Measurements from ENCODE around the gene GRPEL1. TPM values are rescaled to one million over a fixed set of nuclear protein-coding genes. Genes with fewer than 3 reads are reported as not detected.
"Not testable (repeated sequence)": the region's sequence is repeated elsewhere in the genome, so short reads cannot be mapped to it uniquely, and the experiment has no call there.

The GRPEL1 gene
- total RNA-seq, 1 experiment from 2014 or later = 47.3 TPM

- ChIA-PET CTCF (interaction anchor here (0.7 to 4.3 kb wide), 5 partner anchors 12 to 219 kb away, joined by 3 to 39 read pairs (median 4); a partner anchor contains a TSS), POLR2A (interaction anchor here (0.6 to 0.8 kb wide), 3 partner anchors 17 to 575 kb away, joined by 4 to 11 read pairs (median 8); no protein-coding TSS in a partner anchor)
- peaks cover 11% of the 10 kb centered on the region for H3K4me1 Mint-ChIP-seq (ENCODE audit: low read depth, unreplicated experiment)
- Histone ChIP-seq H3K27me3 (replicated peaks; ENCODE audit: control insufficient read depth, insufficient read depth, low read length) (no peaks in the 10 kb centered on the region), H3K4me3 (ENCODE audit: low read depth, low read length) (no peak overlapping the region), H3K4me1 (no peaks in the 10 kb centered on the region), H3K9me3 (no peaks in the 10 kb centered on the region), H3K36me3 (ENCODE audit: control insufficient read depth, insufficient read depth, low read length) (no peaks in the 10 kb centered on the region)
- TF ChIP-seq CTCF (IDR thresholded peaks at IDR 0.05; ENCODE audit: insufficient read depth in 1 of 2, low read depth in 1 of 2, low read length in 1 of 2, severe bottlenecking in 1 of 2, unreplicated experiment in 1 of 2) = no peak
- no peaks in the 10 kb centered on the region for H3K36me3 Mint-ChIP-seq (ENCODE audit: insufficient read depth, unreplicated experiment)
- no peak overlapping the region for H3K27ac Mint-ChIP-seq (ENCODE audit: unreplicated experiment)
- H3K9me3 Mint-ChIP-seq (ENCODE audit: unreplicated experiment) = peaks cover 9% of the 10 kb centered on the region
- intact Hi-C loops (cut with micrococcal nuclease; ENCODE audit: unreplicated experiment) = loop anchor here (5.0 kb wide), 1 partner anchor 362 kb away; no protein-coding TSS in a partner anchor
- BruUV-seq (replicated peaks) = no TSS peak
- H3K27me3 Mint-ChIP-seq (ENCODE audit: insufficient read depth, unreplicated experiment) = no peaks in the 10 kb centered on the region
- no peak overlapping the region for H3K4me3 Mint-ChIP-seq (ENCODE audit: unreplicated experiment)
- DNase-seq = no peak
Observed at GRCh38 chr4:7083597-7084563, 16.0 kb upstream of the GRPEL1 start.

GRCh38 chr4:7079909-7080308 lies 12.0 kb upstream of the GRPEL1 start:
- H3K9me3 Mint-ChIP-seq (ENCODE audit: unreplicated experiment); POLR2A ChIA-PET; H3K27me3 ChIP-seq (replicated peaks; ENCODE audit: control insufficient read depth, insufficient read depth, low read length); H3K4me3 Mint-ChIP-seq (ENCODE audit: unreplicated experiment); H3K9me3 ChIP-seq; H3K27ac Mint-ChIP-seq (ENCODE audit: unreplicated experiment); H3K27me3 Mint-ChIP-seq (ENCODE audit: insufficient read depth, unreplicated experiment); DNase-seq; H3K4me3 ChIP-seq (ENCODE audit: low read depth, low read length); BruUV-seq (replicated peaks); H3K4me1 ChIP-seq; H3K36me3 ChIP-seq (ENCODE audit: control insufficient read depth, insufficient read depth, low read length); CTCF ChIA-PET; H3K4me1 Mint-ChIP-seq (ENCODE audit: low read depth, unreplicated experiment); H3K36me3 Mint-ChIP-seq (ENCODE audit: insufficient read depth, unreplicated experiment): not testable (repeated sequence)
- intact Hi-C loops (cut with micrococcal nuclease; ENCODE audit: unreplicated experiment) = loop anchor here (5.0 kb wide), 1 partner anchor 358 kb away; no protein-coding TSS in a partner anchor

- H3K27ac Mint-ChIP-seq (ENCODE audit: unreplicated experiment); BruUV-seq (replicated peaks); H3K27me3 Mint-ChIP-seq (ENCODE audit: insufficient read depth, unreplicated experiment); H3K4me1 Mint-ChIP-seq (ENCODE audit: low read depth, unreplicated experiment); CTCF ChIA-PET; H3K4me1 ChIP-seq; H3K36me3 ChIP-seq (ENCODE audit: control insufficient read depth, insufficient read depth, low read length); H3K27me3 ChIP-seq (replicated peaks; ENCODE audit: control insufficient read depth, insufficient read depth, low read length); H3K4me3 ChIP-seq (ENCODE audit: low read depth, low read length); H3K36me3 Mint-ChIP-seq (ENCODE audit: insufficient read depth, unreplicated experiment); H3K4me3 Mint-ChIP-seq (ENCODE audit: unreplicated experiment); DNase-seq; intact Hi-C loops (cut with micrococcal nuclease; ENCODE audit: unreplicated experiment); H3K9me3 ChIP-seq; H3K9me3 Mint-ChIP-seq (ENCODE audit: unreplicated experiment); POLR2A ChIA-PET: not testable (repeated sequence)
Observed at GRCh38 chr4:7079483-7079882, 11.6 kb upstream of the GRPEL1 start.

GRCh38 chr4:7078025-7078424 lies 10.2 kb upstream of the GRPEL1 start:
- ChIA-PET CTCF (no interaction called here), POLR2A (no interaction called here)
- intact Hi-C loops (cut with micrococcal nuclease; ENCODE audit: unreplicated experiment) = no loop called here
- Histone ChIP-seq H3K27me3 (replicated peaks; ENCODE audit: control insufficient read depth, insufficient read depth, low read length) (no peaks in the 10 kb centered on the region), H3K4me3 (ENCODE audit: low read depth, low read length) (no peak overlapping the region), H3K36me3 (ENCODE audit: control insufficient read depth, insufficient read depth, low read length) (no peaks in the 10 kb centered on the region), H3K4me1 (no peaks in the 10 kb centered on the region), H3K9me3 (no peaks in the 10 kb centered on the region)
- DNase-seq = no peak
- no peak for TF ChIP-seq CTCF (IDR thresholded peaks at IDR 0.05; ENCODE audit: insufficient read depth in 1 of 2, low read depth in 1 of 2, low read length in 1 of 2, severe bottlenecking in 1 of 2, unreplicated experiment in 1 of 2)
- BruUV-seq (replicated peaks) = no TSS peak
- H3K4me1 Mint-ChIP-seq (ENCODE audit: low read depth, unreplicated experiment) = no peaks in the 10 kb centered on the region
- no peak overlapping the region for H3K4me3 Mint-ChIP-seq (ENCODE audit: unreplicated experiment)
- peaks cover 9% of the 10 kb centered on the region for H3K9me3 Mint-ChIP-seq (ENCODE audit: unreplicated experiment)
- H3K27ac Mint-ChIP-seq (ENCODE audit: unreplicated experiment) = no peak overlapping the region
- no peaks in the 10 kb centered on the region for H3K36me3 Mint-ChIP-seq (ENCODE audit: insufficient read depth, unreplicated experiment)
- H3K27me3 Mint-ChIP-seq (ENCODE audit: insufficient read depth, unreplicated experiment) = no peaks in the 10 kb centered on the region

All from Caco-2 (cell line).